Endothelial cell of umbilical vein (primary cell): Measurements from ENCODE around the gene DMPK. TPM values are rescaled to one million over a fixed set of nuclear protein-coding genes. Genes with fewer than 3 reads are reported as not detected.

Source experiments
- BruUV-seq: library from RNA; stranded (reverse); fragments of 400-500 nt; replicated peaks from 2 replicates; lab custom pipeline; 2021; lab: Mats Ljungman, UMichigan
- CTCF ChIA-PET: fragments of 300-600, 350-600 bp; sonication (Branson Sonifier 250); formaldehyde crosslinking; loops from one replicate; lab custom pipeline; 2021; ENCODE audit warnings: antibody characterized with exemption, inconsistent platforms; lab: Charles Lee
- POLR2A ChIA-PET: fragments of 300-600, 350-600 bp; sonication (Branson Sonifier 250); formaldehyde crosslinking; loops from one replicate; lab custom pipeline; 2021; ENCODE audit warnings: antibody characterized with exemption, inconsistent platforms; lab: Charles Lee
- DNase-seq: peaks from one replicate; pipeline ENCODE4 v3.0.0-alpha.2; 2011; ENCODE audit warnings: low read depth, low spot score
- FAIRE-seq: peaks from 2 replicates; lab custom pipeline; 2011; peaks lifted over from hg19 to GRCh38; lab: Jason Lieb, UNC
- H2AFZ ChIP-seq: 2 replicates; pipeline ENCODE4 v1.6.0; 2012; ENCODE audit warnings: low read depth, low read length, control low read depth, inconsistent platforms
- H3K27ac ChIP-seq: 2 replicates; pipeline ENCODE4 v1.5.1; 2011; ENCODE audit warnings: low read depth, mild to moderate bottlenecking, control low read depth, low read length, moderate library complexity; ENCODE audit not compliant: insufficient read depth
- H3K27me3 ChIP-seq, 2 experiments: 2 replicates each; pipeline versions ENCODE4 v1.6.0 to v1.6.1; 2011; ENCODE audit warnings: low read length in 2 of 2, mixed read lengths in 1 of 2; ENCODE audit not compliant: control insufficient read depth in 2 of 2, insufficient read depth in 2 of 2
- H3K36me3 ChIP-seq, 2 experiments: 2 replicates in 1 of 2; 3 replicates in 1 of 2; pipeline ENCODE4 v1.5.1; 2011; ENCODE audit warnings: low read length in 2 of 2, mild to moderate bottlenecking in 1 of 2, moderate library complexity in 1 of 2; ENCODE audit not compliant: control insufficient read depth in 2 of 2, insufficient read depth in 2 of 2; ENCODE audit errors: extremely low read depth in 1 of 2
- H3K4me1 ChIP-seq: 3 replicates; pipeline ENCODE4 v1.5.1; 2011; ENCODE audit warnings: mild to moderate bottlenecking, low read length; ENCODE audit not compliant: control insufficient read depth, insufficient read depth; ENCODE audit errors: extremely low read depth
- H3K4me2 ChIP-seq: 2 replicates; pipeline ENCODE4 v1.6.1; 2011; ENCODE audit warnings: low read length, control low read depth, mixed read lengths; ENCODE audit not compliant: insufficient read depth
- H3K4me3 ChIP-seq, 3 experiments: fragments of 200-600 bp in 1 of 3; sonication (generic), shearing (Covaris generic) in 1 of 3; replicated peaks in 1 of 3; 2 replicates each; pipeline ENCODE4 v1.5.1; 2011 to 2016; ENCODE audit warnings: control low read depth in 3 of 3, low read length in 3 of 3, mild to moderate bottlenecking in 2 of 3, inconsistent platforms in 1 of 3, low read depth in 1 of 3, moderate library complexity in 1 of 3; ENCODE audit not compliant: insufficient read depth in 1 of 3
- H3K79me2 ChIP-seq: 2 replicates; pipeline ENCODE4 v1.6.0; 2012; ENCODE audit warnings: low read length, inconsistent platforms; ENCODE audit not compliant: control insufficient read depth, insufficient read depth
- H3K9ac ChIP-seq: replicated peaks from 2 replicates; pipeline ENCODE3; 2011; ENCODE audit warnings: low read length, control low read depth; ENCODE audit not compliant: insufficient read depth; ENCODE audit errors: extremely low read depth
- H3K9me1 ChIP-seq: replicated peaks from 3 replicates; pipeline ENCODE4 v1.6.0; 2011; ENCODE audit warnings: mild to moderate bottlenecking, low read length; ENCODE audit not compliant: control insufficient read depth, insufficient read depth; ENCODE audit errors: extremely low read depth
- H3K9me3 ChIP-seq: replicated peaks from 2 replicates; pipeline ENCODE4 v1.5.1; 2012; ENCODE audit warnings: low read length, inconsistent platforms; ENCODE audit not compliant: control insufficient read depth, insufficient read depth
- H4K20me1 ChIP-seq: replicated peaks from 2 replicates; pipeline ENCODE3; 2011; ENCODE audit warnings: mild to moderate bottlenecking, low read length; ENCODE audit not compliant: control insufficient read depth, insufficient read depth; ENCODE audit errors: extremely low read depth
- EZH2 ChIP-seq: IDR thresholded peaks from 2 replicates; pipeline ENCODE4 v1.6.1; 2012; ENCODE audit warnings: borderline replicate concordance, low read depth, mild to moderate bottlenecking, moderate library complexity, low read length, inconsistent platforms; ENCODE audit not compliant: severe bottlenecking
- FOS ChIP-seq: IDR thresholded peaks from 2 replicates; pipeline ENCODE4 v1.6.1; 2011; ENCODE audit warnings: mild to moderate bottlenecking, low read length, moderate library complexity, borderline replicate concordance; ENCODE audit not compliant: insufficient read depth
- GATA2 ChIP-seq: IDR thresholded peaks from 2 replicates; pipeline ENCODE4 v1.7.0; 2011; ENCODE audit warnings: low read depth, mild to moderate bottlenecking, moderate library complexity, mixed read lengths, low read length; ENCODE audit not compliant: insufficient read length, insufficient read depth
- JUN ChIP-seq: IDR thresholded peaks from 2 replicates; pipeline ENCODE4 v1.6.1; 2011; ENCODE audit warnings: borderline replicate concordance, low read depth; ENCODE audit not compliant: insufficient read length, insufficient read depth
- MYC ChIP-seq: IDR thresholded peaks from one replicate; pipeline ENCODE4 v1.6.1; 2011; ENCODE audit warnings: mild to moderate bottlenecking, low read depth, low read length
- POLR2A ChIP-seq: IDR thresholded peaks from 2 replicates; pipeline ENCODE4 v1.6.1; 2012; ENCODE audit warnings: low read depth, mild to moderate bottlenecking, control low read depth, low read length
- POLR2AphosphoS5 ChIP-seq: IDR thresholded peaks from 2 replicates; pipeline ENCODE4 v1.6.1; 2012; ENCODE audit warnings: low read depth, mild to moderate bottlenecking, control low read depth, low read length, moderate library complexity; ENCODE audit not compliant: insufficient read depth
- dilution Hi-C: fragments of 300-500 bp; cut with MboI; formaldehyde crosslinking; loops from one replicate; pipeline ENCODE4 v1.15.0; 2019; ENCODE audit warnings: low sequenced_read_pairs; ENCODE audit not compliant: extremely low pct_ligation_motif_present
- intact Hi-C: fragments of 100-400 bp; cut with micrococcal nuclease; formaldehyde crosslinking; loops from one replicate; pipeline ENCODE4 v1.10.0; 2022
- polyA plus RNA-seq, 4 experiments: library from polyadenylated mRNA; depleted of rRNA in 3 of 4; stranded (reverse) in 3 of 4; unstranded in 1 of 4; fragments of >200 nt; gene quantifications; 2 replicates each; pipeline versions ENCODE4 v1.2.1 to v1.2.3, GENCODE V29; 2011 to 2012; ENCODE audit warnings: missing spikeins in 1 of 4
- total RNA-seq: library from RNA; stranded (reverse); gene quantifications from 2 replicates; pipeline ENCODE4 v1.2.3, GENCODE V29; 2021
- TF ChIP-seq, protein P1 (sequence below): IDR thresholded peaks from 2 replicates; pipeline ENCODE4 v1.6.1; 2011; ENCODE audit not compliant: insufficient read depth, insufficient read length
- TF ChIP-seq, protein P2 (sequence below), 2 donors: IDR thresholded peaks; 1 replicate in 1 of 2; 2 replicates in 1 of 2; pipeline ENCODE4 v1.5.1; 2011; ENCODE audit warnings: low read length in 2 of 2, mild to moderate bottlenecking in 2 of 2, moderate library complexity in 2 of 2, control low read depth in 1 of 2, inconsistent platforms in 1 of 2, low read depth in 1 of 2; ENCODE audit not compliant: insufficient read depth in 1 of 2; ENCODE audit errors: extremely low read depth in 1 of 2

The DMPK gene
- total and polyA plus RNA-seq, 2 donors (not counting 3 experiments of a cell fraction or from before 2014, with no cell fraction given), result 36.6 to 73.3 TPM

DNA sequence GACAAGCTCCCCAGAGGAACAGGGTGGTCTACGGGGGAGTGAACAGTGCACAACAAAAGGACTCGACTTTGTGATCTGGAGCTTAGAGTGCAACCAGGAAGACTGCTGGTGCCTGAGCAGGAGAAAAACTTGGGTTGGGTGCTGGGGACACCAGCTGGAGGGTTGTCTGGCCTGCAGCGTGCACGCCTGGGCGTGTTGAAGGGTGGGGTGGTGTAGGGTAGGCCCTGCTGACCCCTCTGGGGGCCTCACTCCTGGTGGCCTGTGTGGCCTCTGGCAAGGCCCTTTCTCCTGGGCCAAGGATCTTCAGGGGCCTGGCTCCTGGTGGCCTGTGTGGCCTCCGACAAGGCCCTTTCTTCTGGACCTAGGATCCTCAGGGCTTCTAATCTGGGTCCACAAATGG is 37.5 kb upstream of the DMPK start:
- Histone ChIP-seq H4K20me1 (no peaks in the 10 kb centered on the region), H2AFZ (no peak overlapping the region), H3K4me2 (no peak overlapping the region), H3K9ac (no peak overlapping the region), H3K9me3 (no peaks in the 10 kb centered on the region), H3K79me2 (no peaks in the 10 kb centered on the region), H3K9me1 (no peaks in the 10 kb centered on the region), H3K4me1 (peaks cover 22% of the 10 kb centered on the region), H3K27ac (peak overlapping the region; percentile 58), H3K36me3 (peaks cover 7 to 16% of the 10 kb centered on the region in 2 experiments), H3K4me3 (no peak overlapping the region), H3K27me3 (no peaks in the 10 kb centered on the region)
- intact Hi-C loops, result loop anchor here (5.0 kb wide), 1 partner anchor 178 kb away; the partner anchor contains the start of gene CCDC61
- no TSS peak for BruUV-seq
- DNase-seq, result no peak
- ChIA-PET CTCF (interaction anchor here (0.9 to 2.4 kb wide), 3 partner anchors 20 to 50 kb away, joined by 3 to 12 read pairs (median 7); partner anchors contain the start of genes SIX5 and SYMPK), POLR2A (interaction anchor here (0.5 kb wide), 1 partner anchor 50 kb away, joined by 6 read pairs; no protein-coding TSS in a partner anchor)
- dilution Hi-C loops, result no loop called here
- TF ChIP-seq JUN (no peak), POLR2A (no peak), EZH2 (no peak), POLR2AphosphoS5 (no peak), GATA2 (no peak), MYC (no peak), FOS (no peak)
- TF ChIP-seq, protein P1, sequence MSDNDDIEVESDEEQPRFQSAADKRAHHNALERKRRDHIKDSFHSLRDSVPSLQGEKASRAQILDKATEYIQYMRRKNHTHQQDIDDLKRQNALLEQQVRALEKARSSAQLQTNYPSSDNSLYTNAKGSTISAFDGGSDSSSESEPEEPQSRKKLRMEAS, result no peak
- TF ChIP-seq, protein P2, sequence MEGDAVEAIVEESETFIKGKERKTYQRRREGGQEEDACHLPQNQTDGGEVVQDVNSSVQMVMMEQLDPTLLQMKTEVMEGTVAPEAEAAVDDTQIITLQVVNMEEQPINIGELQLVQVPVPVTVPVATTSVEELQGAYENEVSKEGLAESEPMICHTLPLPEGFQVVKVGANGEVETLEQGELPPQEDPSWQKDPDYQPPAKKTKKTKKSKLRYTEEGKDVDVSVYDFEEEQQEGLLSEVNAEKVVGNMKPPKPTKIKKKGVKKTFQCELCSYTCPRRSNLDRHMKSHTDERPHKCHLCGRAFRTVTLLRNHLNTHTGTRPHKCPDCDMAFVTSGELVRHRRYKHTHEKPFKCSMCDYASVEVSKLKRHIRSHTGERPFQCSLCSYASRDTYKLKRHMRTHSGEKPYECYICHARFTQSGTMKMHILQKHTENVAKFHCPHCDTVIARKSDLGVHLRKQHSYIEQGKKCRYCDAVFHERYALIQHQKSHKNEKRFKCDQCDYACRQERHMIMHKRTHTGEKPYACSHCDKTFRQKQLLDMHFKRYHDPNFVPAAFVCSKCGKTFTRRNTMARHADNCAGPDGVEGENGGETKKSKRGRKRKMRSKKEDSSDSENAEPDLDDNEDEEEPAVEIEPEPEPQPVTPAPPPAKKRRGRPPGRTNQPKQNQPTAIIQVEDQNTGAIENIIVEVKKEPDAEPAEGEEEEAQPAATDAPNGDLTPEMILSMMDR (IDR thresholded peaks at IDR 0.05; ENCODE audit: extremely low read depth in 1 of 2, insufficient read depth in 1 of 2, low read depth in 1 of 2, low read length in 2 of 2), result no peak
- no peak for FAIRE-seq
